Epithelial cell of esophagus (primary cell): ENCODE data around the gene MGRN1.

ENCODE experiments used
- DNase-seq: peaks from one replicate; pipeline ENCODE4 v3.0.0; 2010; ENCODE audit warnings: low read depth
- H3K4me3 ChIP-seq: 2 replicates; pipeline ENCODE4 v1.5.1; 2011; ENCODE audit warnings: mild to moderate bottlenecking, low read length, control low read depth
- CTCF ChIP-seq: IDR thresholded peaks from 2 replicates; pipeline ENCODE4 v1.5.1; 2011; ENCODE audit warnings: low read depth, mild to moderate bottlenecking, low read length, control low read depth, inconsistent platforms; ENCODE audit not compliant: insufficient read depth; ENCODE audit errors: missing control alignments

MGRN1 gene

DNA sequence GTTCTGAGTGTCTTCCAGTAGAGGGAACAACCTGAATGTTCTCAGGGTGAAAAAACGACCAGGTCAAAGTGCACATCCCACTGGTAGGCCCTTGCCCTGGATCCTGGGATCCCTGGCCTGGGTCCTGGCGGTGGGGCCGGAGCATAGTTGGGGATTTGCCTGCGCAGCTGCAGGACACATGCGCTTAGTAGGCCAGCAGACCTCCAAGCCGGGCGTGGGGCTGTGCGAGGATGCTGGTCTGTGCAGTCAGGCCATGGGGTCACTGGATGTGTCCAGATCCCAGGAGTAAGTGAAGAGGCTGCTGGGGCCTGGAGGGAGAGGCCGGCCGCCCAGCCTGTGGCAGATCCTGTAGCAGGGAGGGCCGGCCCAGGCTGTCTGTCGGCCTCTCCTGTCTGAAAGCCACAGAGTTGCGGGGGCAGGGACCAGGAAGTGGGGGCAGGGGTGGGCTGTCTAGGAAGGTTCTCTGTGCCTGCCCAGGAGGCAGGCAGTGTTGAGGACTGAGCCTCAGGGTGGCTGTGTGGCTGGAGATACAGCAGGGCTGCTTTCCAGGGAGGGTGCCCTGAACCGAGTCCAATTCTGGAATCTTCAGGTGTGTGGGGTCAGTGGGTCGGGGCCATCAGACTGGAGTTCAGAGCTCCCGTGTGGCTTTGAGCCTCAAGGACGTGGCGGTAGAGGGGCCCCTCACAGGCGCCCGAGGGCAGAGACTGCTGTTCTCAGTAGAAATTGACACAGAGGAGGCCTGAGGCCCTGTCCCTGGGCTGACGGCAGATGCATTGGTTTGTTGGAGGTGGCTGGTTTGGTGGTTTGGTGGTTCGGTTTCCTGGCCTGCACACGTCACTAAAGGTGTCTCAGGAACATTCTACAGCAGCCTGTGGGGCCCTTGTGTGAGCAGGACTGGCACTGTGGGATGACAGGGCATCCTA lies 51.5 kb downstream of the MGRN1 start:
- TF ChIP-seq CTCF: no peak
- H3K4me3 ChIP-seq: no peak overlapping the region
- DNase-seq: no peak

- TF ChIP-seq CTCF: no peak
- no peak for DNase-seq
- no peak overlapping the region for H3K4me3 ChIP-seq
These were observed 52.2 kb downstream of the MGRN1 start for GRCh38 chr16:4676831-4677230.

- DNase-seq: no peak
- no peak for TF ChIP-seq CTCF
- no peak overlapping the region for H3K4me3 ChIP-seq
These were observed 52.8 kb downstream of the MGRN1 start for GRCh38 chr16:4677390-4677789.

- no peak overlapping the region for H3K4me3 ChIP-seq
- DNase-seq: no peak
- no peak for TF ChIP-seq CTCF
These were observed 53.4 kb downstream of the MGRN1 start for GRCh38 chr16:4677994-4678393.

DNA sequence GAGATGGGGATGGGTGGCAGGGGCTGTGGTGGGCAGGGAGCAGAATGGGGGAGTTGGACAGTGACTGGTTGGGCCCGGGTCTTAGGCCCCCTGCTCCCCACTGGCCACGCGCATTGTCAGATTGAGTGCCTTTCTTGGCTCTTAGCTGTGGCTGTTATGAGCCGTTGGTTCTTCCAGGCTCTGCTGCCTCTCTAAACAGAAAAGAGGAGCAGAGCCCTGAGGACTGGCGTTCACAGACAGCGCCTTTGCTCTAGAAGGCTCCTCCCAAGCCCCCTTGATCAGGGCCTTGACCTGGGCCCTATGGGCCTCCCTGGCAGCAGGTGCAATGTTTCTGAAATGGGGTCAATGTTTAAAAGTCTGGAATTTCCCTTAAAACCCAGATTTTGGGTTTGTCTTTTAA lies 54.0 kb downstream of the MGRN1 start:
- no peak for TF ChIP-seq CTCF
- H3K4me3 ChIP-seq: no peak overlapping the region
- DNase-seq: no peak

GRCh38 chr16:4679156-4679849 lies 54.7 kb downstream of the MGRN1 start:
- H3K4me3 ChIP-seq: no peak overlapping the region
- no peak for TF ChIP-seq CTCF
- DNase-seq: no peak
